GM21717 (cell line): ENCODE measurements around the gene HOXB5.

Experiments used
- ATAC-seq: cut with Tn5 transposase; IDR thresholded peaks from one replicate; pipeline ENCODE4 v1.9.1; 2021; ENCODE audit warnings: mild to moderate bottlenecking, moderate library complexity; ENCODE audit not compliant: unreplicated experiment

Gene HOXB5

DNA sequence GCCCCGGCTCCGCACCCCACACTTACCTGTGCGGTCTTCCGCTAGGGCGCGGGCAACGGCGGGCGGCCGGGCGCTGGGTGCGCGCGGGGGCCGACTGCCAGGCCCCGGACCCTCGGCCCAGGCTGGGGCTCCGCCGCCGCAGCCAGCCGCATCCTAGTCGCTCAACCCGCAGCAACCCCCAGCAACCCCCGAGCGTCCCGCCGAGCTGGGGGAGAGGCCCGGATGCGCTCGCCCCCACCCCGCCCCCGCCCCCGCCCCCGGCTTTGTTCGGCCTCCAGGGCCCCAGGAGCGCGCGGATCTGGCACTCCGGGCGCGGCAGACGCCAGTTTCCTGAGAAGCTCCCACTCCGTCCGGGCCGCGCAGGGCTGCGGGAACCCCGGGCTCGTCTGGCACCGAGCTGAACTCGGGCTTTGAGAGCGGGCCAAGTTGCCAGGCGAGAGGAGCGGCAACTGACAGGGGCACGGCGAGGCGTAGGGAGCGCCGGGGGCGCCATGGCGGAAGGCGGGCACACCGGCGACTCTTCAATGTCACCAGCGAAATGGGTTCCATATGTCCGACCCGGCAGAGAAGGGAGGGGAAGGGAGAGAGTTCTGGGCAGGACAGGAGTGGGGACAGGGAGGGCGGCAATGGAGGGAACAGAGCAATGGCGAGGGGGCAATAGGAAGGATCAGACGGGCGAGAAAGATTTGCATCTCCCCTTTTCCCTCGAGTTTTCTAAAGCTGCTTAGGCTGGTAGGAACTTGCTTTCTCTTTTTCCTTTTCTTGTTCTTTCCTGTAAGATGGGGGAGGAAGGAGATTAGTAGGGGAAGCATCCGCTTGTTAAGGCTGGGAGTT is 29.2 kb downstream of the HOXB5 start:
- no peak for ATAC-seq

DNA sequence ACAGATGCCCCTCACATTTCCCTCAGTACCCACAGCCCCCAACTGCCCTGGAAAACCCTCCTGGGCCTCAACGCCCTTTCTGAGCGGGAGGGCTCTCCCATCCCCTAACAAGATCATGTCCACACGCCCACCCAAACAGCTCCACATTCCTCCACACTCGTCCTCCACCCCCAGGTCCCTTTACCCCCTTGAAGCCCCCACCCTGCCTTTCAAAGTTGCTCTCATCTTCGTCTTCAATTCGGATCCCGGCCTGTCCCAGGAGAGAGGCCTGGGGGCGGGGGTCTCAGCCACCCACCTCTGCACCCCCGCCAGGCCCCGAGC is 29.8 kb downstream of the HOXB5 start:
- no peak for ATAC-seq

DNA sequence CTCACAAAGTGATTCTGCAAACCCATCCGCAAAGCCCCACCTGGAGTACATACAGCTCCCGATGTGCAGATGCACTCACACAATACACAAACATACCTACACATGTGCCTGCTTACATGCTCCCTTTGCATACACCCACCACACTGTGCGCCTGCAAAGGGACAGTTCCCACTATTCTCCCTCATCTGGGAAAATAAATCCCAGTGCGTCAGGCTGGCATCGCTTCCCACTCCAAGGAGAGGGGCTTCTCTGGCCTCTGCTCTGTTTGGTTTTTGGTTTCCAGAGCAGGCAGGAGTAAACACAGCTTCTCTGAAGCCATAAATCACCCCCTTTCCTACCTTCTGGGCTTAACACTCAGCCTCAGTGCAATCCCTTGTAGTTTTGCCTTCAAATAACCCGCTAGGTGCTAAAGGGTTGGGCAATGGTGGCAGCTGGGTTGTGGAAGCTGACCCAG is 30.2 kb downstream of the HOXB5 start:
- no peak for ATAC-seq

- no peak for ATAC-seq
Measured at GRCh38 chr17:48562934-48563333, 30.6 kb downstream of the HOXB5 start.

- no peak for ATAC-seq
Measured at GRCh38 chr17:48561884-48562810, 31.4 kb downstream of the HOXB5 start.

DNA sequence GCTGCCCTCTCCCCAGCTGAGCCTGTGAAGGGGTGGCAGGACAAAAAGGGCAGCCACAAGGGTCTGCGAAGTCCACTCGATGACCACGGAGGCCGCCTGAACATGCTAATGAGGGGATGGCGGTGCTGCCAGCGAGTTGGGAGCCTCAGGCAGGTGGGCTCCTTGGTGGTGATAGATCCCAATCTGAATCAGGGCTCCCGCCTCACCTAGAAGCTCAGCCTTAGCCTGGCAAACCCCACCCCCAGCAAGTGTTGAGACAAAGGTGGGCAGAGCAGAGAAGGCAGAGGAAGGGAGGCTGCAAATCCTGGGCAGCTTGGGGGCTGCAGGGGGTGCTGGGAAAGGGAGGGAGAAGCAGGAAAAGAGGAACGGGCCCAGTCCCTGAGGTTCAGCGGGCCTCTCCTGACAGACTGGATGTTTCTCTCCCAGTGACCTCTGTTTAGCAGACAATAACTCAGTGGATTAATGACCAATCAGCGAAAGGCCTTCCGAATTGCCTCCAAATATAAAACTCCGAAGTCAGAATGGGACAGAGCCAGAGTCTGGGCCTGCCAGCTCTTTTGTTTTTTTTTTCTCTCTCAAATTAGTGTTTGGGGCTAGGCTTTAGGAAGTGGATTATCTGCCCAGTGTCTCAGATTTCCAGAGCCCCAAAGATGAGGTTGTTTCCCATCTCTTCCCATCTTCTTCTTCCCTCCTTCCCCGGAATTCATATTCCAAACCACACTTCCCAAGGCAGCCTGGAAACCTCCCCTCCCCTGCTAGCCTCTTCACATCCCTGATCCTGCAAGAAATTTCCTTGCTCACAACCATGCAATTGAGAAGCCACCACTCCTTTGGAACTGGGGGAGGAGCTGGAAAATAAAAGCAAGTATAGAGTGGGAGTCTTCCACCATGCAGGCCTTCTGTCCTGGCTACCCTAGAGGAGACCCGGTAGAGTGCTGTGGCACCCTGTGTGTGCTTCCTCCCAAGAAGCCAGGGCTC is 33.5 kb downstream of the HOXB5 start:
- no peak for ATAC-seq

- no peak for ATAC-seq
Measured at GRCh38 chr17:48559122-48559839, 34.3 kb downstream of the HOXB5 start.

- no peak for ATAC-seq
Measured at GRCh38 chr17:48558831-48559121, 34.8 kb downstream of the HOXB5 start.

DNA sequence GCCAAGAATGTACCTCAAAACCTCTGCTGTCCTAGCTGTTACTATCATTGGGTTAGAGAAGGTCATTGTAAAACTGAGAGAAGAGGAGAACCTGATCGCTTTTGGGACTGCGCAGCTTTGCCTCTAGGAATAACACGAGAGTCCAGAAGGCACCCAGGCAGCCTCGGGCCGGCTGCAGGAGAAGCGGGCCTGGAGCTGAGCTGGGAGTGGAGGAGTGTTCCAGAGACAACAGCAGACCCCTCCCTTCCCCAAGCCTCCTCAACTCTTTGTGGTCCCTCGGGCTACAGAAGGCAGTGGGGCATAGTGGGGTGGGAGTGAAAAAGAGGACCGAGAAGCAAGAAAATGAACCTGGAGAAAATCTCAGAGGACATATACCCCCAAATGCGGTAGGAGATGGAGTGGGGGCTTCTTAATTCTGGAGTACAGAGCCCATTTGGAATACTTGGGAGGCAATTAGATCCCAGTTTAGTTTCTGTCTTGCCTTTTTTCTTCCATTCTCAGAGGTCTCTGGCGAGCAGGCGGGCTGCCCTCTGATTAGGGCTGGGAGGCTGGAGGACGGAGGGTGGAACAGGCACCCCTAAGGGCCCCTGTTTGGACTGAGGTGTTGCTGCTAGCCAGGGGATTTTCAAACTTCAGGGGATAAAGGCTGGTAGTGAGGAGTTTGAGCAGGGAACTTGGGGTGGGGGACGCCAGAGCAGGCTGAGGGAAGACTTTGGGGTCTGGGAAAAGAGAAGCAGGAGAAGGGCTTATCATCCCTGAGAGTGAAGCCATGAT is 35.3 kb downstream of the HOXB5 start:
- no peak for ATAC-seq

GRCh38 chr17:48556576-48557401 is 36.8 kb downstream of the HOXB5 start:
- no peak for ATAC-seq

- ATAC-seq = no peak
Measured at GRCh38 chr17:48556229-48556575, 37.4 kb downstream of the HOXB5 start.

DNA sequence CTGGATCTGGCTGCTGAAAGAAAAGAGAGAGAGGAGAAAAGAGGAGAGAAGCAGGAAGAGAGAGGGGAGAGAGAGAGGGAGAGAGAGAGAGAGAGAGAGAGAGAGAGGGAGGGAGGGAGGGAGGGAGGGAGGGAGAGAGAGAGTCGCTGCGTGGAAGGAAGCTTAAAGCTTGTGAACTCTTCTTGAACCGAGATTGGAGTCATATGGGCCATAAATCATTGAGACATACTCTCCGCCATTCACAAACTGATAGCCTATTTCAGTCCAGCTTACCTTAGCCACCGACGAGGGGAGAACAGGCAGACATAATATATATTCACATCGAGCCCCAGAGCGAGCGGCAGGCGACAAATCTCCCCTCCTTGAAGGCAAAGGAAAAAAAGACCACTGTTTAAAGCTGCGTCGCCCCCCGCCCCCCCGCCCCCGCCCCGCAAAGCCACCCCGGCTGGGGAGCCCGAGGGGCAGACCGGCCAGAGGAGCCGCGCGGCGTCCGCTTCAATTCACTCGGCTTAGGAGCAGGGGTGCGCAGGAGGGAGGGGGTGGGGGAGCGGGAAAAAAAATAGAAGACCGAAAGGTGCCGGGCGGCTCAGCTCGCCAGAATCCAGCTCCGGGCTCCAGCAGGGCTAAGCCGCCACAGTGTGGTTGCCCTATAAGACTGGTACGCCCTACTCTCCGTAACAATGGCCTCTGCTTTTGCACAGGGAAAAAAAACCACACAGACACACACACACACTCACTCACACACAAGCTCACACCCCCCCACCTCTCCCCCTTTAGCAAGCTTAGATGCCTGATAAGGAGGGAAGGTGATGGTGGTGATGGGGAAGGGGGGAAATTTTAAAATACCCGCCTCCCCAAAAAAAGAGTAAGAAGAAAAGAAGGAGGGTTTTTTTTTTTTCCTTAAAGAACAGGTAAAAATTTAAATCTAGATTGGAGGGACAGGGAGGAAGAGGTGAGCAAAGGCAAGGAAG is 38.0 kb downstream of the HOXB5 start:
- no peak for ATAC-seq

GRCh38 chr17:48554412-48555257 is 38.9 kb downstream of the HOXB5 start:
- ATAC-seq = no peak

DNA sequence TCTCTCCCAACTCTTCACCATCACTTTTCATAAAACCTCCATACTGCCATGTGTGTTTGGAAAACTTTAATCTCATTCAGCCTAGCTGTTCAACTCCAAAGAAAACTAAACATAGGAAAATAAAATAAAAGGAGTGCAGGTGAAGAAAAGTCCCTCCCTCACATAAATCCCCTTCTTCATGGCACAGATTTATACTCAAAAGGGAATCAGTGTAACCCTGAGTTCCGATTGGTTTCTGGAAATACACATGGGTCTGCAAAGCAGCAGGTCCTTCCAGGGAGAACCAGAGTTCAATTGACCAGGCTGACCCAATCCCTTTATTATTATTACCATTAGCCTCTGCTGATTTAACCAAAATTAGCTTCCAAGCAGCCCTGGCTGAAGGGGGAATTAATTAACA is 39.8 kb downstream of the HOXB5 start:
- no peak for ATAC-seq

DNA sequence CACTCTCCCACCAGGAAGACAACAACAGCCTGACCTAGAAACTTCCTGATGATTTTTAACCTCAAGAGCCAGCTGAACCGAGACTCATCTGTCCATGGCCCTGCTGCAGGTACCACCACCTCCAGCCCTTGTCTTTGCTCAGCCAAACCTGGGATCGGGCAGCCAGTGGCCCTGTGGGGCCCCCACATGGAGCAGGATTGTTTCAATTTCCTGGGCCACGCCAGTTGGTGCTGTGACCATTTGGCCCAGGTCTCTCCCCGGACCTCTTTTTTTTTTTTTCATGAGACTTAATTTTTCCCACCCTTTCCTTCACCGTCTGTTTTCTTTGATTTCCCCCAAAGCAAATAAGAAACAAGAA is 40.4 kb downstream of the HOXB5 start:
- no peak for ATAC-seq

DNA sequence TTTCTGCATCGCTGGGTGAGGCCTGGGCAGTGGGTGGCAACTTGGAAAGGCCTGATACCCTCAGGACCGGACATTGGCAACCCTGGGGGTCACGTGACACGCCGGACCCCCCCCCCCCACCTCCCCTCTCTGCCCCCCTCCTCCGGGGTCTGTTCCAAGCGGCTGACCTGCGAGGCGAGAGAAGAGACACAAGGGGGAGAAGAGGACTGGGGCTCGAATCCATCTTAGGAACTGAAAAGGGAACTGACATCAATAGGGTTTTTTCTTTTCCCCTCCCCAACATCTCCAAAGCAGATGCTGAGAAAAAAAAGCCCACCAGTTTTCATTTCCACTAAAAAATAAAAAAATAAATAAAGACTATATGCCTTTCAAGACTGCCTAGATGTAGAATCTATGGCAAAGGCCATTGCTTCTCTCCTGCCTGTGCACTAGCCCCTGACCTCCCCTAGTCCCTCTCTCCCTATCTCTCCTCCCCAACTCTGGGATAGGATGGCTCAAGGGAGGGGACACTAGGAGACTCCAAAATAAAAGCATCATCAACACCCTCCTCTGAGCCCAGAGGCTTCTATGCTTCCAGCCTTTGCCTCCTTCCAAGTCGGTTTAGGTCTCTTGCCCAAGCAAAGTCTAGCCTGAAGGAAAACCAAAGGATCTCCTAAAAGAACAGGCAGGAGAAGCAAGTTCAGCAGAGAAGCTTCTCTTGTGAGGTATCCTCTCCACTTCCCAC is 41.0 kb downstream of the HOXB5 start:
- no peak for ATAC-seq
